ENCODE results near the gene RPS27L.
"Not testable (repeated sequence)": the region's sequence is repeated elsewhere in the genome, so short reads cannot be mapped to it uniquely, and the experiment has no call there.

The RPS27L gene

DNA sequence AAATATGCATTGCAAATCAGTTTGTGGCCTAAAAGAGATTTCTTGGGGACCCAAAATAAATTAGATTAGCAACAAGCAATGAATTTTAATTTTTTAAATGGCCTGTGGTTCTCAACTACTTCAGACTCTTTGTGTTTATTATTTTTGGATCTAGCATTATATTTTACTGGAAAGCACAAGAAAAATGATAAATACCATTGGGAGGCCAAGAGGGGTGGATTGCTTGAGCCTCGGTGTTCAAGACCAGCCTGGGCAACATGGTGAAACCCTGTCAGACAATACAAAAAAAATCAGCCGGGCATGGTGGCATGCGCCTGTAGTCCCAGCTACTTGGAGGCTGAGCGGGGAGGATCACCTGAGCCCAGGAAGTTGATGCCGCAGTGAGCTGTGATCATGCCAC lies 22.0 kb downstream of the RPS27L start:
- DNase-seq, result no peak

DNA sequence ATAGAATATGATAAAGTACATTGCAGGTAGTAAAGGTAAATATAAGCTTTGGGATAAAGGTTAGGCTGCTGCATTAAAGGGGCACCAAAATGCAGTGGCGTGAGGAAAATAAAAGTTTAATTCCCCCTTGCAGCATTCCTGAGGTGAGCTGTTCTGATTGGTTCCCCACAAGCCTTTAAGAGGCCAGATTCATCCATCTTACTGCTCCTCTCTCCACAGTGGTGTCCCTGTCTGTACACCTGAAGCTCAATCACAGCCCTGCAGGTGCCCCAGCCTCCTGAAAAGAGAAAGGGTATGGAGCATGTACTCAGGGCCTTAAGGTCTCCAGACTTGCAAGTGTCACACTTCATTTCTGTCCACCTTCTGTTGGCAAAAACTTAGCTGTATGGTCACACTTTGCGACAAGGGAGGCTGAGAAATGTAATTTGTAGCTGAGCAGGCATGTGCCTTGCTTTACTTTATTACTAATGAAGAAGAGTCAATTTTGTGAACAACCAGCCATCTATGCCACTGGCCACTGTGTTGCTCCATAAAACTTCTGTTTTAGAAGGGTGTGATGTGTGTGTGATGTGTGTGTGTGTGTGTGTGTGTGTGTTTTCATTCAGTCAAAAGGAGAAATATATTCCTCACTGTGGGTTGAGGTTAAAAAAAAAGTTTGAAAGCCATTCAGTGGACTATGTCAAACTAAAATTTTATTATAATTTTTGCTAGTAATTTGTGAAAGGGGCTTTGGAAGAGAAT lies 22.9 kb downstream of the RPS27L start:
- DNase-seq, result no peak

DNA sequence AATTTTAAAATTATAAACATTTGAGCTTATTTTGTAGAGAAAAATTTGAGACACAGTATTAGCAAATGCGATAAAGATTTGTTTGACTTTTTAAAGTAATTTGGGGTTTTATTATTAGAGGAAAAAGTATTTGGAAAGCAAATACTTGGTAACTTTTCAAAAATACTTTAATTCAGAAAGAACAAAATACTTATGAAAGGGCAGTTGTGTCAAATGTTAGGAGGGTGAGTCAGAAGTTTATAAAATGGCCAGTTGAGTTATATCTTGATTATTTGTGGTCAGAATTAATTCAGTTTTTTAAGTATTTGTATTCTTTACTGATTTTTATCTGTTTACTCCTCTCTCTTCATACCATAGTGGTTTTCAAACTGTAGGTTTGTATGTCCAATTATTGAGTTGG lies 23.5 kb downstream of the RPS27L start:
- no peak for DNase-seq

DNA sequence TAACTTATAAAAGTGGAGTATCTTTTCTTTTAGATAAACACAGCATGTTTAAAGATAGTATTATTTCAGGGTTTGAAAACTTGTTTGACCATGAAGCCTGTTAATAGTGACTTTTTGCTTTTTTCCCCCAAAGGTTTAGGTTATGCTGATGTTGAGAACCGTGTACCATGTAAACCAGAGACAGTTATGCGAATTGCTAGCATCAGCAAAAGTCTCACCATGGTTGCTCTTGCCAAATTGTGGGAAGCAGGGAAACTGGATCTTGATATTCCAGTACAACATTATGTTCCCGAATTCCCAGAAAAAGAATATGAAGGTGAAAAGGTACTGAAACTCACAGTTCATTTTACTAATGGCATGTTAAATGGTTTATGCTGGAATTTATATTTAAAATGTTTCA lies 30.6 kb downstream of the RPS27L start:
- no peak for DNase-seq

DNA sequence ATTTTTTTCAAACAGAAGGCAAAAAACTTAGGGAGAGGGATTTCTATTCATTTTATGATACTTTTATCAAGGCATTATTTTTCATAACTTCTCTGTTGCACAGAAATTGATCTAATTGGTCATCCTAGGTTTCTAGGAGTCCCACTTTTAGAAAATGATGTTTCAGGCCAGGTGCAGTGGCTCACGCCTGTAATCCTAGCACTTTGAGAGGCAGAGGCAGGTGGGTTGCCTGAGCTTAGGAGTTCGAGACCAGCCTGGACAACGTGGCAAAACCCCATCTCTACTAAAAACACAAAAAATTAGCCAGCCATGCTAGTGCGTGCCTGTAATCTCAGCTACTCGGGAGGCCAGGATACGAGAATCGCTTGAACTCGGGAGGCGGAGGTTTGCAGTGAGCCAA lies 32.8 kb downstream of the RPS27L start:
- no peak for DNase-seq

DNA sequence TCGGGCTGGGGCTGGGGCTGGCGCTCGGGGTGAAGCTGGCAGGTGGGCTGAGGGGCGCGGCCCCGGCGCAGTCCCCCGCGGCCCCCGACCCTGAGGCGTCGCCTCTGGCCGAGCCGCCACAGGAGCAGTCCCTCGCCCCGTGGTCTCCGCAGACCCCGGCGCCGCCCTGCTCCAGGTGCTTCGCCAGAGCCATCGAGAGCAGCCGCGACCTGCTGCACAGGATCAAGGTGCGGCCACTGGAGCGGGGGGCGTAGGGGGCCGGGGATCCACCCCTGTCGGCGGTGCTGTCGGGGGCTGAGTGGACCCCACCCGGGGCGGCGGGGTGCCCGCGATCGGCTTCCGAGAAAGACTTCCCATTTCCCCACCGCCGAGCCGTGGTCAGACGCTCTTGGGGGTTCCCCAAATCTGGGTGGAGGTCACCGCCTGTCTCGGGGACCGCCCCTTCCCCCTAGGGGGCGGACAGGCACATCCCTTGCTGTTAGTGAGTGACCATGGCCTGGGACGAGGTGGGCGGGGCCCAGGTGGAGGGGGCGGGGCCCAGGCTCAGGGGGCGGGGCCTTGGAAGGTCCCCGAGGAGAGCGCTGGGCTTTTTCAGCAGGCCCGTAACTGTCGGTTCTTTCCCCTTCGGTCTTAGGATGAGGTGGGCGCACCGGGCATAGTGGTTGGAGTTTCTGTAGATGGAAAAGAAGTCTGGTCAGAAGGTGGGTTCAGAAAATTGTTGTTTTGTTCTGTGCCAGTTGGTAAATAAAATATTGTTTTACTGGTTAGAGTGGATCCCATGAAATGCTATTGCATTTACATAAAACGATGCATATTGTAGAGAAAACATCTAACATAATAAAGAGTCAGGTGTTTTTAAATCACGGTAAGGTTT lies 35.0 kb downstream of the RPS27L start:
- peak; percentile 80 for DNase-seq

DNA sequence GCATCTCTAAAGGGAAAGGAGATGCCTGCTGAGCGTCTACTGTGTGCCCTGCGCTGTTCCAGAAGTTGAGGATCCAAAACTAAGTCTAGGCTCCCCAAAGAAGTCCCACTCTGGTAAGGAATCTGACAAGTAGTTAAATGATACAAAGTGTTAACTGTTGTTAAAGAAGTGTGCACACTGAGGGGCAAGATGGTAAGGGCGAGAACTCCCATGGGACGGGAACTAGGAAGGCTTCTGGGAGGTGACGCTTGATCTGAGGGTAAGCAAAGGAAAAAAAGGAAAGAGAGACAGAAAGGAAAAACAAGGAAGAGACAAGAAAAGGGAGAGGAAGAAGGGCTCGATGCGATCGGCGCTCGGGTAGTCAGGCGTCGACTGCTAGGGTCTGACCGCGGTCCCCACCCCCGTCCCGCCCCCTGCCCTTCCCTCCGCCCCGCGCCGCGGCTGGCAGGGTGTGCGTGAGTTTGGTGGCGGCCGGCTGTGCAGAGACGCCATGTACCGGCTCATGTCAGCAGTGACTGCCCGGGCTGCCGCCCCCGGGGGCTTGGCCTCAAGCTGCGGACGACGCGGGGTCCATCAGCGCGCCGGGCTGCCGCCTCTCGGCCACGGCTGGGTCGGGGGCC lies 35.8 kb downstream of the RPS27L start, which contains the start of gene LACTB:
LACTB (plus strand) TSS at position 480 of the 620 bp plus-strand sequence; CDS start at position 491, 11 bp downstream.
- DNase-seq, result peak; percentile 93

DNA sequence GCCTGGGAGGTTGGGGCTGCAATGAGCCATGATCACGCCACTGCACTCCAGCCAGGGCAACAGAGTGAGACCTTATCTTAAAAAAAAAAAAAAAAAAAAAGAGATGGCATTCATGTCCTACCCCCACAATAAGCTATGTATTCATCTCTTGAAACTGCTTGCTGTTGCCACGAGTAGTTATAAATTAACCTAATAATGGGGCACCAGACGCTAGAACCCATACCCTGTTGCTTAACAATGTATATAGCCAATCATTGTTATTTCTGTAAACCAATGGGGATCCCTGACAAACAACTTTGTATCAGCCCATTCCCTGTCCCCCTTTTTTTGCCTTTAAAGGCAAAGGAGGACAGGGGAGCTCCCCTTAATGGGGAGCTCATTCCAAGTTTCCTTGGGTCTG lies 38.4 kb downstream of the RPS27L start:
- DNase-seq, result no peak

DNA sequence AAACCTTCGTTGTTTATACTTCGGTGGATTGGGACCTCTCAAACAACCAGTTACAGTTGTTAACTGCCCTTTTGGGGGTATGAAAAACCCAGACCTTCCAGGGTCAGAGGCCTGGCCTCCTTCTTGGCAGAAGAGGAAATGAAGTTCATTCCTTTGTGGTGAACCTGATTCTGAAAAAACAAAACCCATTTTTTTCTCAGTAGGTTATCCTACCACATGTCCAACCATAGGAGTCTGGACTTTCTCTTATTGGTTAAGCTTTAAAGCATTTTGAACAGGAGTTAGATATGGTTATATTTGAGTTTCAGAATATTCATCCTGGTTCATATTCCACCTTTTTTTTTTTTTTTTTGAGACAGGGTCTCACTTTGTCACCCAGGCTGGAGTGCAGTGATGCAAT lies 42.8 kb downstream of the RPS27L start:
- no peak for DNase-seq

DNA sequence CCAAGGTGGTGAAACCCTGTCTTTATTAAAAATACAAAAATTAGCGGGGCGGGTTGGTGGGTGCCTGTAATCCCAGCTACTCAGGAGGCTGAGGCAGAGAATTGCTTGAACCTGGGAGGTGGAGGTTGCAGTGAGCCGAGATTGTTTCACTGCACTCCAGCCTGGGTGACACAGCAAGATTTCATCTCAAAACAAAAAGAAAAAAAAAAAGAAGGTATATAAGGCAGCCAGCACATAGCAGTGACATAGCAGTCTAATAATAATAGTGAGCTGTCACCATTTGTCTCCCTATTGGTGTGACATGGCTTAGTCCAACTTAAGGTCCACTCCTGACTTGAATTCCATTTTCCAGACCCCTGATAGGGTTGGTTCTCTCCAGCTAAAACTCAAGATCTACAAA lies 44.4 kb downstream of the RPS27L start:
- DNase-seq, result no peak

DNA sequence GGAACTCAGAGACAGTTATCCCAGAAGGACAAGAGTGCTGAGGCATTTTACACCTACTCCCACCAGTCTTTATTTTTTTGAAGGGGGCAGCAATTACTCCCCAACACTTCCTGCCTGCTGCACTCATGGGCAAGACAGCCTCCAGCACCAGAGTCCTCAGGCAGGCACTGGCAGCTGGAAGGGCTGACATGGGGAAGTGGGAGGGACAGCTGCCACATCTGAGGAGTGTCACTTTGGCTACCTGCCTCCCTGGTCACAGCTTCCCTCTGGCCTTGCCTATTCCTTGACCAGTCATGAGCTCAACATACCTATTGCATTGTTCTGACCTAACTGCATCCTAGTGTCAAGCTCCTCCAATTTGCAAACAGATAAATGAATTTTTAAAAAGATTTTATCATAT lies 45.8 kb downstream of the RPS27L start:
- DNase-seq, result no peak

DNA sequence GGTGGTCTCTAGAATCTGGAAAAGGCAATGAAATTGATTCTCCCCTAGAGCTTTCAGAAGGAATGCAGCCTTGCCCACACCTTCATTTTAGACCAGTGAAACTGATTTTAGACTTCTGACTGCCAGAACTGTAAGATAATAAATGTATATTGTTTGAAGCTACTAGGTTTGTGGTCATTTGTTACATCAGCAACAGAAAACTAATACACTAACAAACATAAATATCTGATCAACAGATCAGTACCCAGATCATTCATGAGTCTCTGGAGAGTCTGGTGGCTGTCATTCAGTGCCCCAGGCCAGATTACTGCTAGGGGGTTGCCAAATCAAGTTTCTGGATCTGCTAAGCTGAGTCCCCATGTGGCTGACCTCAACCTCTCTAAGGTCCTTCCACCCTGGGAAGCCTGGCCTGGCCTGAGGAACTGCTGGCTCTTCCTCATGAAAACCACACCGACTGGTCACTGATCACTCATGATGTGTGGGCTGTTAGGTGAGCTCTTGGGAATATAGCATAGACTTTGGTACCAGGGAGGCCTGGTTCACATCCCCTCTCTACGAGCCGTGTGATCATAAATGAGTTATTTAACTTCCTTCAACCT lies 46.8 kb downstream of the RPS27L start:
- DNase-seq, result no peak

DNA sequence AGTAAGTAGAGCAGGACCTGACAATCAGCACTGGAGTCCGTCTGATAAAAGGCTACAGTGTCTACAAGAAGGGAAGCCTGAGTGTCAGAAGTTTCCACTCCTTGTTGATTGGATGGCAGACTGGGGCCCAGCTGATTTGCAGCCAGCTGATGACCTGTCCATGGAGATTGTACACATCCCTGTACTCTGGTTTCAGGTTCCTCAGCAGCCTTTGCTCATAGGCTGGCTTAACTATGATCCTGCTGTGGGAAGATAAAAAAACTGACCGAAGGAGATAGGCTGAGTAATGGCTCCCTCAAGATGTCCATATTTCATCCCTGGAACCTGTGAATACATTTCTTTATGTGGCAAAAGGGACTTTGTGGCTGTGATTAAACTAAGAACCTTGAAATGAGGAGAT lies 47.4 kb downstream of the RPS27L start:
- DNase-seq, result no peak

DNA sequence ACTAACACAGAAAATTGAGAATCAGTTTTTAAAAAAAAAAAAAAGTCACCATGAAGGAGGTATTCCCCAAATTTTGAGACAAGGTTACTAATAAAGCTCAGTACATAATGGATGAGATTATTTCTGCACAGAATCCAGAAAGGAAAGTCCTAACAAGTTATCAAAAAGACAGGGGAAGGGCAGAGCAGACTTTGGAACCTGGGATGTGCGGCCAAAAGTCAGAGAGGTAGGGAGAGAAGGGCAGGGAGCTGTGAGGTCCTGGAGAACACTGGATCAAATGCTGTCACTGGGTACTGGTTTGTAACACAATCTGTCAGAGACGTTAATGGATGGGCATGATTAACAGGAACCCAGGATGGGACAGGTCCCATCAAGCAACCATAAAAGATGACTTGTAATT lies 47.8 kb downstream of the RPS27L start:
- DNase-seq, result no peak

DNA sequence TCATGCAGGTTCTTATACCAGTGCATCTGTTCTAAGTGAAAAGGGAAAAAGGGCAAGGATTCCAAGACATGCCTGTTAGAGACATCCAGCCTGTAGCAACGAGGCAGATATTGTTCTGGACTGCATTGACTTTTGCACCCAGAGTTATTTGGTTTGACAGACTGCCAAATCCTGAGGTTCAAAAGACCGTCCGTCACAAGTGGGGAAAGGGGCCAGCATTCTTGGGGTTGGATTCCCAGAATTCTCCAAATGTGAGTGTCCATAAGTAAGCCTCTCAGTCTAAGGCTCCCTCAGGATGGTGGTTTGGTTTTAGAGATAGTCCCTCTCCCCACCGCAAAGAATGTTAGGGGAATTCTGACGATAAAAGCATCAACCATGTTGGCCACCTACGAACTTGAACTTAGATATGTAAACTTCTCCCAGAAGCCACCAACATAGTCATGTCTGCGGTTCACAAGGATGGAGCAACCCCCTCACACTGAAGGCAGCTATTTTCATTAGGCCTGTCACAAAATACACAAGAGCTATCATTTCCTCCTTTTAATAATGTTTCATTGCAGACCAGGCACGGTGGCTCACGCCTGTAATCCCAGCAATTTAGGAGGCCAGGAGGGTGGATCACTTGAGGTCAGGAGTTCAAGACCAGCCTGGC lies 49.3 kb downstream of the RPS27L start:
- DNase-seq, result no peak

DNA sequence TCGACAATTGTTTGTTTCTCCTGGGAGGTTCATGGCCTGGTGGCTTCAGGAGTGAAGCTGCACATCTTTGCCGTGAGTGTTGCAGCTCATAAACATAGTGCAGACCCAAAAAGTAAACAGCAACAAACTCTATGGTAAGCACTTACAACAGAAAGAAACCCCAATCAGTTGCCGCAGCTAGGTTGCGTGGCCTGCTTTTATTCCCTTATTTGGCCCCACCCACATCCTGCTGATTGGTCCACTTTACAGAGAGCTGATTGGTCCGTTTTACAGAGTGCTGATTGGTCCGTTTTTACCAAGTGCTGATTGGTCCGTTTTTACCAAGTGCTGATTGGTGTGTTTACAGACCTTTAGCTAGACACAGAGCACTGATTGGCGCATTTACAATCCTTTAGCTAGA lies 51.9 kb downstream of the RPS27L start:
- not testable (repeated sequence) for DNase-seq

DNA sequence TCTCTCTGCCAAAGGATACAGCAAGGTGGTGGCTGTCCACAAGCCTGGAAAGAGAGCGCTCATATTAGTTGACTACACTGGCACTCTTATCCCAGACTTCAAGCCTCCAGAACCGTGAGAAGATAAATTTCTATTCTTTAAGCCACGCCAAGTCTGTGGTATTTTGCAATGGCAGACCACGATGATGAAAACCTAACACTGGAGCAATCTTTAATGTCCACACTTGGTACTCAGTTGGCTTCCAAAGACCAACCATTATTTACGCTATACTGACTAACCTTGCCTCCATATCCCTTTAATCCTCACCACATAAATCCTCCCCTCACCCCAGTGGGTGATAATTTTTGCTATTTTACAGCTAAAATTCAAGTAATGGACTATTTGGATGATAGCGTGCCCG lies 52.5 kb downstream of the RPS27L start:
- DNase-seq, result no peak

DNA sequence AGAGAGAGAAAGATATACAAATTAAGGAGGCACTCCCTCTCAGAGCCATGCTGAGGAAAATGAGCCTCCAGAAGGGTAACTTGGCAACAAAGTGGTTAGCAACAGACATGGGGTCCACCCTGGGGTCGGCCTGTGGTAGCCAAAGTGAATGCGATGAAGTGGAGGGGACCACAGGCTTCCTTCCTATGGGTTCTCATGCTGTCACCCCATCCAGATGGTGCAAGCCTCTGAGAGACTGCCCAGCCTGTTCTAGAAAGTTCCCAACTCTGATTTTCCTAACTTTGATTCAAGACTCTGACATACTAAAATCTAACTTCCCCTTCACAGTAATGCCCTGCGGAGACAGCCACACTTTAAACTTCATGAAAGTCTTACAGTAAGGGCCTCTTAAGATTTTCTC lies 53.9 kb downstream of the RPS27L start:
- no peak for DNase-seq

DNA sequence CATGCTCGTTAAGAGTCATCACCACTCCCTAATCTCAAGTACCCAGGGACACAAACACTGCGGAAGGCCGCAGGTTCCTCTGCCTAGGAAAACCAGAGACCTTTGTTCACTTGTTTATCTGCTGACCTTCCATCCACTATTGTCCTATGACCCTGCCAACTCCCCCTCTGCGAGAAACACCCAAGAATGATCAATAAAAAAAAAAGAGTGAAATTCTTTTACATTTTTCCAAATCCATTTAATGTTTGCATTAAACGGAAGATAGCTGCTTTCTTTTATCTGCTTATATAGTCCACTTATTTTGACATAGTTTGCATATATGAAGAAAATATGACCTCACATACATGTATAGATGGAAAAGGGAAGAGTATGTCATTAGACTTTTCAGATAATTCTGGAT lies 57.7 kb downstream of the RPS27L start:
- not testable (repeated sequence) for DNase-seq

DNA sequence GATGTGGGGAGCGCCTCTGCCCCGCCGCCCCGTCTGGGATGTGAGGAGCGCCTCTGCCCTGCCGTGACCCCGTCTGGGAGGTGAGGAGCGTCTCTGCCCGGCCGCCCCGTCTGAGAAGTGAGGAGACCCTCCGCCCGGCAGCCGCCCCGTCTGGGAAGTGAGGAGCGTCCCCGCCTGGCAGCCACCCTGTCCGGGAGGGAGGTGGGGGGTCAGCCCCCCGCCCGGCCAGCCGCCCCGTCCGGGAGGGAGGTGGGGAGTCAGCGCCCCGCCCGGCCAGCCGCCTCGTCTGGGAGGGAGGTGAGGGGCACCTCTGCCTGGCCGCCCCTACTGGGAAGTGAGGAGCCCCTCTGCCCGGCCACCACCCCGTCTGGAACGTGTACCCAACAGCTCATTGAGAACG lies 58.4 kb downstream of the RPS27L start:
- not testable (repeated sequence) for DNase-seq

Measured in NCI-H82 (cell line).